Thyroid gland (tissue), 4 donors: ENCODE results near the gene TACR1.

Source experiments
- CTCF ChIP-seq, 6 experiments: fragments of 200-600 bp in 3 of 6; fragments of 450-650 bp in 3 of 6; sonication (generic) in 3 of 6; IDR thresholded peaks; one replicate each; pipeline ENCODE4 v1.5.1; 2016 to 2019; ENCODE audit warnings: antibody characterized with exemption in 6 of 6, mild to moderate bottlenecking in 2 of 6, inconsistent platforms in 1 of 6, moderate library complexity in 1 of 6
- POLR2A ChIP-seq, 2 donors: fragments of 450-650 bp; IDR thresholded peaks; one replicate each; pipeline ENCODE4 v1.6.1; 2017; ENCODE audit warnings: antibody characterized with exemption in 2 of 2, mild to moderate bottlenecking in 2 of 2, moderate library complexity in 1 of 2

GRCh38 chr2:75066121-75066902 lies 133.0 kb downstream of the TACR1 start:
- TF ChIP-seq CTCF (IDR thresholded peaks at IDR 0.05) (no peak), POLR2A (IDR thresholded peaks at IDR 0.05) (no peak)
